Measurements from ENCODE around the gene ARHGEF4.

ARHGEF4 gene

DNA sequence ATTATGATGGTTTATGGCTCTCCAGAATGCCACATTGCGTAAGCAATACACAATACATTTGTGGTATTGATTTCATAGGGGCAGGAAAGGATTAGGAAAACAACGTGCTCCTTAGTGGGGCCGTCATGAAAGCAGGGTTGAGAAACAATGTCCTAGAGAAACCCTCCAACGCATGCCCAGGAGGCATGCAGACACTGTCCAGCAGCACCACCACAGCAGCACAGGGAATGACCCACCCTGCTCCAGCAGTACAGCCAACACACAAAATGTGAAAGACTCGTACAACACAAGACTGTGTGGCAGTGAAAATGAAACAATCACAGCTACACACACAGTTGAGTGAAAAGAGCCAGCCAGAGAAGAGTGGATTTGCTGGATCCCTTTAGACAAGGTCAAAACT, 190.2 kb downstream of the ARHGEF4 start:
- no peak for TF ChIP-seq CTCF (IDR thresholded peaks at IDR 0.05; ENCODE audit: control insufficient read depth, insufficient read depth, low read depth, low read length, missing control alignments)
- no peak for DNase-seq (ENCODE audit: low read depth)
- H3K4me3 ChIP-seq (ENCODE audit: control insufficient read depth, low read depth, low read length): no peak overlapping the region

- no peak for DNase-seq (ENCODE audit: low read depth)
- TF ChIP-seq CTCF (IDR thresholded peaks at IDR 0.05; ENCODE audit: control insufficient read depth, insufficient read depth, low read depth, low read length, missing control alignments): no peak
- no peak overlapping the region for H3K4me3 ChIP-seq (ENCODE audit: control insufficient read depth, low read depth, low read length)
These were observed 191.1 kb downstream of the ARHGEF4 start for GRCh38 chr2:131027566-131028528.

DNA sequence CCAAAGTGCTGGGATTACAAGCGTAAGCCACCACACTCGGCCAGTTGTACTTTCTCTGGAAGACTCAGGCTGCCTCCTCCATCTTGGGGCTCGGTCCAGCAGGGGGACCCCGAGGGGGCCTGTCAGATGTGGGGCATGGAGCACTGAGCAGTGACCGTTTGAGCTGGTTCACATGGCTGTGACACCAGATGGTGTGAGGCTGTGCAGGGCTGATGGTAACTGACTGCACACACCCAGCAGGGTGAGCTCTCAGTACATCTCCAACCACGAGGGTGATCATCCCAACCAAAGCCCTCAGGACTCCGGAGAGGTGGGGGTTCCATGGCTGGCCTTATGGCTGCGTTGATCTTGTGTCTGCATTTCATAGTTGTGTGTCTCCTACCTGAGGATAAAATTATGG, 193.1 kb downstream of the ARHGEF4 start:
- no peak overlapping the region for H3K4me3 ChIP-seq (ENCODE audit: control insufficient read depth, low read depth, low read length)
- no peak for TF ChIP-seq CTCF (IDR thresholded peaks at IDR 0.05; ENCODE audit: control insufficient read depth, insufficient read depth, low read depth, low read length, missing control alignments)
- DNase-seq (ENCODE audit: low read depth): no peak

DNA sequence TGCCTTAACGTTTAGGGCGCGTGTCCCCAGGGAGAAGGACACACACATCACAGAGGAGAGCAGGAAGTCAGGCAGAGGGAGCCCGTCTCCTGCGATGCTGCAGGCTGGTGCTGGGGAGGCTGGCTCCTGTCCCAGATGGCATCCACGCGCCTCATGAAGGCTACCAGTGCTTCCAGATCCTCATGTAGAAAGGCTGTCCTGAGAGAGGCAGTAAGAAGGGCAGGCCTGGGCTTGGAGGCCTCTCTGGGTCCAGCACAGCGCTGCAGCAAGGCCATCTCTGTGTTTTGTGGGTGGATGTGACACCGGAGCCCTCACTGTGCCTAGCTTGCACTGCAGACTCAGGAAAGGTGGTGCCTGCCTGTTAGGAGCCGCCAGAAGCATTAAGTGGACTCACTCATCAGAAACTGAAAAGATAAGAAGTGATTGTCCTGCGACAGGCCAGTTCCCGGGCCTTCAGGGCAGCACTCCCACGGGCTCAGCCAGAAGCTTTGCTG, 193.8 kb downstream of the ARHGEF4 start:
- no peak for DNase-seq (ENCODE audit: low read depth)
- TF ChIP-seq CTCF (IDR thresholded peaks at IDR 0.05; ENCODE audit: control insufficient read depth, insufficient read depth, low read depth, low read length, missing control alignments): no peak
- H3K4me3 ChIP-seq (ENCODE audit: control insufficient read depth, low read depth, low read length): no peak overlapping the region

DNA sequence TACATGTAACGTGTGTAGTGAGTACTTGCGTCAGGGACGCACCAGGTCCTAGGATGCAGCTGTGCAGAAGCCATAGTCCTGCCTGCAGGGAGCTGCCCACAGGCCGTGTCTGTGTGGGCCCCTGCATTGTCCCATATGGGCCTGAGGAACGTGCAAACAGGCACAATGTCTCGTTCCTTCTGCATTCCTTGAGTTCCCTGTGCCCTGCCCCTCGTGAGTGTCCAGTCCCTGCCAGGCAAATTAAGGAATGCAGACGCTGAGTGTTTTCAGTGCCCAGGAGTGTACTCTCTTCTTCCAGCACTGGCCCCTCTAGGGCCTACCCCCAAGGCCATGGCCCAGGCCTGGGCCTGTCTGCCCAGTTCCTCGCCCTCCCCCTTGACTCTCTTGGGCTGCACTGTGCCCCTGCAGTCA, 194.7 kb downstream of the ARHGEF4 start:
- no peak for TF ChIP-seq CTCF (IDR thresholded peaks at IDR 0.05; ENCODE audit: control insufficient read depth, insufficient read depth, low read depth, low read length, missing control alignments)
- no peak for DNase-seq (ENCODE audit: low read depth)
- H3K4me3 ChIP-seq (ENCODE audit: control insufficient read depth, low read depth, low read length): no peak overlapping the region

GRCh38 chr2:131031875-131032274, 195.2 kb downstream of the ARHGEF4 start:
- TF ChIP-seq CTCF (IDR thresholded peaks at IDR 0.05; ENCODE audit: control insufficient read depth, insufficient read depth, low read depth, low read length, missing control alignments): no peak
- DNase-seq (ENCODE audit: low read depth): no peak
- no peak overlapping the region for H3K4me3 ChIP-seq (ENCODE audit: control insufficient read depth, low read depth, low read length)
